BE2C (cell line): ENCODE measurements around the gene MAP7.

Source experiments
- DNase-seq: peaks from one replicate; pipeline ENCODE4 v3.0.0-alpha.2; 2020
- H3K27me3 ChIP-seq: fragments of 250-450 bp; sonication (Bioruptor Pico); 2 replicates; pipeline ENCODE4 v1.5.1; 2020; ENCODE audit warnings: mild to moderate bottlenecking
- H3K36me3 ChIP-seq: fragments of 250-450 bp; sonication (Bioruptor Pico); 2 replicates; pipeline ENCODE4 v1.5.1; 2020; ENCODE audit warnings: mild to moderate bottlenecking
- H3K4me1 ChIP-seq: fragments of 250-450 bp; sonication (Bioruptor Pico); 2 replicates; pipeline ENCODE4 v1.5.1; 2020
- H3K4me3 ChIP-seq: 2 replicates; pipeline ENCODE4 v1.5.1; 2011; ENCODE audit warnings: low read depth, low read length
- H3K9me3 ChIP-seq: fragments of 250-450 bp; sonication (Bioruptor Pico); 2 replicates; pipeline ENCODE4 v1.5.1; 2020
- TF ChIP-seq, protein P1 (sequence below): IDR thresholded peaks from 2 replicates; pipeline ENCODE4 v1.5.1; 2012; ENCODE audit warnings: mild to moderate bottlenecking, low read depth, low read length

Gene MAP7

DNA sequence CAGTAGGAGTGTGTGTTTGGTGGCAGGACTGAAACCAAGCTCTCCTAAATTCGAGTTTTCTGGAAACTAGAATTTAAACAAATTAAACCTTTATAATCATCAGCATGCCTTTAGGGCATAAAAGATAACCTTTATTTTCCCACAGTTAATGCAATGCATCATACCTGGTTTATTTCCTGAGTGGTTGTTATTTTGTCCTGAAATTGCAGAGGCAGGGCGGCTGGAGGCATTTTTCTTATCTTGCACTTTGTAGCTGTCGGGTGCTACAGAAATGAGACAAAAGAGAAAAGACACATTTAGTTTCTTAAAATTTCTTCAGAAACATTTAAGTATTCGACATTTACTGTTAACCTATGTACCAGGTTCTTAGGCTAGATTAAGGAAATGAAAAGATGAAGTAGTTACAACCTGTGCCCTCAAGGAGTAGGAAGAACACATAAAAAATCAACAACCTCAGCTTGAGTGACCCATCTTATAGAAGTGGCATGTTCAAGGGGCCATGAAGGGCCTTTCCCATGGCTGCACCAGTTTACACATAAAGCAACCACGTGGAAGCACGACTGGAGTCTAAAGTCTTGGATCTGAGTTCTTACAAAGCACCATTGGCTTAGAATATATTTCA is 128.6 kb downstream of the MAP7 start:
- DNase-seq, result peak; percentile 39
- Histone ChIP-seq H3K4me3 (no peak overlapping the region), H3K9me3 (no peaks in the 10 kb centered on the region), H3K27me3 (no peaks in the 10 kb centered on the region), H3K4me1 (peaks cover 45% of the 10 kb centered on the region), H3K36me3 (peaks cover 3% of the 10 kb centered on the region)
- TF ChIP-seq, protein P1, sequence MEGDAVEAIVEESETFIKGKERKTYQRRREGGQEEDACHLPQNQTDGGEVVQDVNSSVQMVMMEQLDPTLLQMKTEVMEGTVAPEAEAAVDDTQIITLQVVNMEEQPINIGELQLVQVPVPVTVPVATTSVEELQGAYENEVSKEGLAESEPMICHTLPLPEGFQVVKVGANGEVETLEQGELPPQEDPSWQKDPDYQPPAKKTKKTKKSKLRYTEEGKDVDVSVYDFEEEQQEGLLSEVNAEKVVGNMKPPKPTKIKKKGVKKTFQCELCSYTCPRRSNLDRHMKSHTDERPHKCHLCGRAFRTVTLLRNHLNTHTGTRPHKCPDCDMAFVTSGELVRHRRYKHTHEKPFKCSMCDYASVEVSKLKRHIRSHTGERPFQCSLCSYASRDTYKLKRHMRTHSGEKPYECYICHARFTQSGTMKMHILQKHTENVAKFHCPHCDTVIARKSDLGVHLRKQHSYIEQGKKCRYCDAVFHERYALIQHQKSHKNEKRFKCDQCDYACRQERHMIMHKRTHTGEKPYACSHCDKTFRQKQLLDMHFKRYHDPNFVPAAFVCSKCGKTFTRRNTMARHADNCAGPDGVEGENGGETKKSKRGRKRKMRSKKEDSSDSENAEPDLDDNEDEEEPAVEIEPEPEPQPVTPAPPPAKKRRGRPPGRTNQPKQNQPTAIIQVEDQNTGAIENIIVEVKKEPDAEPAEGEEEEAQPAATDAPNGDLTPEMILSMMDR, result no peak

DNA sequence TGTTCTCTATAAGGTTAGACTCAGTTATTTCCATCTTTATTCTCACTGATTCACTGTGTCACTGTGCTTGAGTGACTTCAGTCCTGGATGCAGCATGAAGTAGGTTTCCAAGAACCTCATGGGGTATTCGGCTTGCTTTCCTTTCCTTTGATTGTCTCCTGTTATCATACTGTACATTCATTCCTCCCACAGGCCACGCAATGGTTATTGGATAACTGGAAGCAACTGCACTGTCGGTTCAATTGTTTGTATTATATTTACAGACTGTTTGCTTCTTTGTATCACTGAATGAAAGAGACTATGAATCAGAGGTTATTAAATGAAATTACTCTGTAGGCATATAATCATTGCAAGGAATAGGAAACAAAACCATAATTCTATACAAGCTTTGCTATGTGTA is 129.4 kb downstream of the MAP7 start:
- H3K36me3 ChIP-seq, result peaks cover 3% of the 10 kb centered on the region
- H3K4me3 ChIP-seq, result no peak overlapping the region
- DNase-seq, result no peak
- H3K27me3 ChIP-seq, result no peaks in the 10 kb centered on the region
- peaks cover 39% of the 10 kb centered on the region for H3K4me1 ChIP-seq
- TF ChIP-seq, protein P1, result no peak
- no peaks in the 10 kb centered on the region for H3K9me3 ChIP-seq

DNA sequence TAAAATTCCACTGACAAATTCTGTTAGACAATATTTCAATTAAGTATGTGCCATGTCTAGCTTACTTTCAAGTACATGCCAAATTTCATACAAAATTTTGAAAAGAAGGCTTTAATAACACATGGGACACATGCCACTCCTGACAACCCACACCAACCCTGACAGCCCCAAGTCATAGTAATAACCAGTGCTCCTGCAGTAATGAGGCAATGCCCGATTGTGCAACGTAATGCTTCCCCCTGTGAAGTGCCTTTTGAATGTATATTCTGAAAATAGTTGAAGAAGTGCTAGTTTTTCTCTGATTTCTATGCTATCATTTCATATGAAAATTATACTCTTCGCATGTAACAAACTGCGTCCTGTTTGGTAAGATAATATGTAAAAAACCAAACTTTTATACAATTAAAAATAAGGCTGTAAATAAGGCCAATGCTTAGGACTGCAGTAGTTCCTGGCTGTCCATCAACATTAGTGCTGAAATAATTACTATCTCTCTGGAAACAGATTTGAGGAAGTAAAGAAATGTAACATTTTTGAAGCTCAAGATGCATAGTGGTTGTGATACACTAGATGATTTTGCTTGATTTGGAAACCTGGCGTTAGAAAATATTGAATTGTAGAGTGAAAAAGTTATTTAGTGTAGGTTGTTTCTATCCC is 134.7 kb downstream of the MAP7 start:
- no peak overlapping the region for H3K4me3 ChIP-seq
- TF ChIP-seq, protein P1, result no peak
- peaks cover 10% of the 10 kb centered on the region for H3K4me1 ChIP-seq
- peaks cover 3% of the 10 kb centered on the region for H3K36me3 ChIP-seq
- no peak for DNase-seq
- H3K27me3 ChIP-seq, result no peaks in the 10 kb centered on the region
- H3K9me3 ChIP-seq, result no peaks in the 10 kb centered on the region

DNA sequence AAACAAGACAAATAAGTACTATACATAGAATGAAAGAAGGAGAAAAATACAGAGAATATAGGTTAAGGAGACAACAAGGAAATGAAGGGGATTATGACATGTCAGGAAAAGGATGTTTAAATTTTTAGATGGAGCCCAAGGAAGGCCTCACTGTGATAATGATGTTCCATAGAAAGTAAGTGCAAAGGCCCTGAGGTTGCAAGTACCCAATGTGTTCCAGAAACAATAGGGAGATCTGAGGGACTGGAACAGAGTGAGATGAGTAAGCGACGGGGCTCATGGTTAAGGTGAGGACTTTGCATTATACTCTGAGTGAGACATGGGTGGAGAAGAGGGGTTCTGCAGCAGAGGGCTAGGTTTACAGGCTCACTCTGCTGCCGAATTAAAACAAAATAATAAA is 137.8 kb downstream of the MAP7 start:
- no peaks in the 10 kb centered on the region; the same call in 1 of the 2 replicates for H3K36me3 ChIP-seq
- no peak overlapping the region for H3K4me3 ChIP-seq
- H3K4me1 ChIP-seq, result no peaks in the 10 kb centered on the region
- TF ChIP-seq, protein P1, result no peak
- DNase-seq, result no peak
- H3K27me3 ChIP-seq, result no peaks in the 10 kb centered on the region
- H3K9me3 ChIP-seq, result no peaks in the 10 kb centered on the region

DNA sequence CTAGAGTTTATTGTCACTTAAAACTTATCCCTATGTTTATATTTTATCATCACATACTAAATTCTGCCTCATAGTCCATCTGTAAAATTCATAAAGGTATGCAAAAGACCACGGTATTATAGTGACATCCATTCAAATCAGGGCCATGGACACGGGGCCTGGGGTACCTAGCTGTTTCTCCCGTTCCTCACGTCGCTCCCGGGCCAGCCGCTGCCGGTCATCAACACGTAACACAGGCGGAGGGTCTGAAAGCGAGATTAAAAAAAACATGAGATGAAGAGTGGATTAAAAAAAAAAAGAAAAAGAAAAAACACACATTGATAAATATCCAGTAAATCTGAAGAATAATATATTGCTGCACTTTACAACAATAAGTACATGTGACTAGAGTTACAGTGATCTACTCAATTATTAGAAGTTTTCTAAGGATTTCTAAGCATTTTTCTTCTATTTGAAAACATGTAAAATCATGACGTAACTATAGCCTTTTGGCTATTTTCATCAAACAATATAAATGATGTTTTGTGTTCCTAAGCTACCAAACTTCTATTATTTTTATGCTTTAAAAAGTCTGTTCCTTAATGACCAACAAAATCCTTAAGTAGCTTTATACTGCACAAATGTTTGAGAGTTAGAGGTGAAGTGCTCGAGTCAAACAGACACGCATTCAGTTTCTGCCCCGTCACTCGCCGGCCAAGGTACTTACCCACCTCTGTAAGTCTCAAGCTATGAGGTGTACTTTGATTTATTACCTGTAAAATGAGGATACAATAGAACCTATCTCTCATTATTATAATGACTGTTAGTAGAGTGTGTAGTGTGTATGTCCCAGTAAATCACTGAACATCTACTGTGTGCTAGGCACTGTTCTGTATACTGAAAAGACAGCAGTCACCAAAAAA is 138.5 kb downstream of the MAP7 start:
- Histone ChIP-seq H3K4me1 (no peaks in the 10 kb centered on the region; the same call in 1 of the 2 replicates), H3K27me3 (no peaks in the 10 kb centered on the region)

More for the DNA sequence above, 138.5 kb downstream of the MAP7 start:
- Histone ChIP-seq H3K9me3 (no peaks in the 10 kb centered on the region), H3K36me3 (no peaks in the 10 kb centered on the region; the same call in 1 of the 2 replicates), H3K4me3 (no peak overlapping the region)
- TF ChIP-seq, protein P1, result no peak
- DNase-seq, result no peak
